Adrenal gland (tissue), 5 donors: ENCODE data around the gene CAMK1D.

Experiments used
- CTCF ChIP-seq, 6 experiments: fragments of 450-650 bp in 4 of 6; fragments of 200-600 bp in 2 of 6; sonication (generic) in 1 of 6; IDR thresholded peaks; 1 replicate in 5 of 6; 2 replicates in 1 of 6; pipeline versions ENCODE4 v1.5.1 to v1.8.0; 2016 to 2021; ENCODE audit warnings: antibody characterized with exemption in 6 of 6, mild to moderate bottlenecking in 2 of 6, moderate library complexity in 1 of 6
- POLR2A ChIP-seq, 2 donors: fragments of 450-650 bp; IDR thresholded peaks; one replicate each; pipeline ENCODE4 v1.6.1; 2017; ENCODE audit warnings: antibody characterized with exemption in 2 of 2, mild to moderate bottlenecking in 2 of 2, moderate library complexity in 1 of 2
- donor health status: DM: no; HTN: no; CAD: no.

DNA sequence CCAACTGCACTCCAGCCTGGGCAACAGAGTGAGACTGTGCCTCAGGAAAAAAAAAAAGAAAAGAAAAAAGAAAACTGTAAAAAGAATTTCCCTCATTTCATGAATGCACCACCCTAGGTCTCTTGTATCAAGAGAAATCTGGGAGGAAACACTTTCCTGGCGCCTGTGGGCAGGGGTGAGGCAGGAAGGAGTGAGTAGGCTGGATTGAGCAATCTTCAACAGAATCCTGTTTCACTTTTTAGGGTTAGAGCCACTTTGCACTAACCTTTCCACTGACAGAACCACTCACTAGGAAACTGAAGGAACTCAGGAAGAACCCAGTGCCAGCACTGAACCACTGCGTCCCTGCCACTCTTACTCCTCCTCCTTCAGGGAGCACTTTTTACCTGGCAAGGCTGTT lies 370.0 kb downstream of the CAMK1D start:
- no peak for TF ChIP-seq CTCF (IDR thresholded peaks at IDR 0.05)
- TF ChIP-seq POLR2A (IDR thresholded peaks at IDR 0.05) = no peak
